Renal cortical epithelial cell (primary cell): ENCODE data around the gene SIGLEC12. TPM values are rescaled to one million over a fixed set of nuclear protein-coding genes. Genes with fewer than 3 reads are reported as not detected.
A peak's percentile ranks its signal among the peaks of the same experiment; 100 is the strongest.
"Not testable (repeated sequence)": the region's sequence is repeated elsewhere in the genome, so short reads cannot be mapped to it uniquely, and the experiment has no call there.

Experiments used
- DNase-seq: peaks from one replicate; pipeline ENCODE4 v3.0.0-alpha.2; 2011; ENCODE audit warnings: low read depth
- total RNA-seq: library from RNA; depleted of rRNA; stranded (reverse); fragments of >200 nt; gene quantifications from 2 replicates; pipeline ENCODE4 v1.2.3, GENCODE V29; 2014

SIGLEC12 gene
- total RNA-seq, 1 donor from 2014 or later = not detected

DNA sequence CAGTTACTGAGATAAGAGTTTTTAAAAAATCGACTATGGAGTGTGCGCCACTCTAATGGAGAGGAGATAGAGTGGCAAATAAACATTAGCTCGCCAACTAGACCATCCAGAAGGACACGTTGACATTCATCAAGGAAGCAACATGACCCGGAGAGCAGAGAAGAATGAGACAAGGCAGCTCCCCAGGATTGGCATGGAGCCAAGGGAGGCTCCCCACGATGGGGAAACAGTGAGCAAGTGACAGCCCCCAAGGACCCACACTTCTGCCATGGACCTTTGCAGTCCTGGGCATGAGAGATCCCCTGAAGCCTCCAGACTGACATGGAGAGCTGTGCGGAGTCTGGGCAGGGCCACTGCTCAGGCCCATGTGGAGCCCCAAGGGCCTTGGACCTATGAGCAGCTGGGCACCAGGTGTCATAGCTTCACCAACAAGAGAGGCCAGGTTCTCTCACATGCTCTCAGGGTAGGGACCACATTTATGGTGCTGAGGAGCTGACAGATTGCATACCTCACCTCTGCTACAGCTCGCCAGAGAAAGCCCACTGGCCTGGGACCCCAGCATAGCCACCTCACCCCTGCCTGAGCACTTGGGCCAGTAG is 23.2 kb upstream of the SIGLEC12 start:
- DNase-seq = no peak

DNA sequence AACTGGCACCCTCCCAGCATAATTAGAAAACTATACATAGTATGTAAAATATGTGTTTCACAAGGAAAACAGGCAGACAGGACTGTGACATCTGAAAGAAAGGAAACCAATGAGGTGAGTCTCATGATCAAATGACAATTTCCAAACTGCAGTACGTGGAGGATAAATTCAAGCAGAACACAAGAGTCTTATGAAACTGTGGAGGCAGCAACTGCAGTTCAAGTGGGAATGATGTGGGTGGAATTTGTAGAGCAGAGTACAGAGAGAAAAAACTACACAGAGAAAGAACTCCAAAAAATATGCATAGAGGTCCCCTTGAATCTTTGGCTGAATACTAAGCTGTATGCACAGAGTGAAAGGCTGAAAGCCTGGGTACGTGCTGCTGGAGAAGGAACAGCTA is 20.2 kb upstream of the SIGLEC12 start:
- no peak for DNase-seq

GRCh38 chr19:51521357-51521756 is 19.8 kb upstream of the SIGLEC12 start:
- DNase-seq = no peak

DNA sequence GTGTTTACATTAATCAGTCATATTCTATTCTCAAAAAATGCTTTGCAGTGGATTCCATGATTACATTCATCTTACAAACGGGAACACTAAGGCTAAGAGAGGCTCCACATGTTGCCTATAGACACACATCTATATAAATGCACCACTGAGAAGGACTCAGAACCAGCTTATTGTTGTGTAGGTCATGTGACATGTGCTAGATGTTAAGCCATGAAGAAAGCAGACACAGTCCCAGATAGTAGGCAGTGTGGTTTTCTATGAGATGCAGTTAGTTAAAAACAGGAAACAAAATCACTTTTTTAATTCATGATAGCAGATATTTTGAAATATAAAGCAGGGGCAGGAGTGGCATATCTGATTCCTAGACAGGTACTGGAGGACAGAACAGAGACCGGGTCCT is 19.1 kb upstream of the SIGLEC12 start:
- DNase-seq = no peak

GRCh38 chr19:51514866-51515481 is 13.4 kb upstream of the SIGLEC12 start:
- peak; percentile 40 for DNase-seq

DNA sequence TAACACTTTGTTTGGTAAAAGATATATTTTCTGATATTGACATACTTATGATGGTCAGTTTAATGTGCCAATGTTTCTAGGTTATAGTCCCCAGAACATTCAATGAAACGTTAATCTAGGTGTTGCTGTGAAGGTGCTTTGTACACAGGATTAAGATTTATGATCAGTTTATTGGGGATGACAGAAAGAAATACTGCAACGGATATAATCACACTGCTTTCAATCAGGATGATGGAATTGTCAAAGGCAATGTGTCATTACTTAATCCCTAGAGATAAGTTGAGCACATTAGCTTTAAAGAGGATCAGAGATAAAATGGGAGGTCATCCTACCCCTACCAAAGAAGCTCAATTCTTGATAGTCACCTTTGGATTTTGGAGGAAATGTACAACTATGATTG is 12.4 kb upstream of the SIGLEC12 start:
- no peak for DNase-seq

DNA sequence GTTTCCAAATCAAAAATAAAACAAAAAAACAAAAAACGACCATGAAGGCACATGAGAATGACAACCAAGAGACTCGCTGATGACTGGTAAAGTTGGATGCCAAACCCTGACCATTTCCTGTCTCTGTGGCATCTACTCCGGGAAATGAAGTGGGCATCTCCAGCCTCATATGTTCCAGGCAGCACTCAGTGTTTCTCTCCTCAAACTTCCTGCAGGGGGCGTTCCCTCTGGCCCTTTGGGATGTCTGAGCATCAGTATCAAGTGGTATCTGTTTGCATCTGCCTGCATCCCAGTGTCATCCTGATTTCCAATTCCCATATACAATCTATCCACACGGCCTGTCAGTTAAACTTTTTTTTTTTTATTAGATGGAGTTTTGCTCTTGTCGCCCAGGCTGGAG is 9.8 kb upstream of the SIGLEC12 start:
- DNase-seq = no peak

GRCh38 chr19:51509823-51510660 is 8.4 kb upstream of the SIGLEC12 start:
- no peak for DNase-seq

GRCh38 chr19:51508059-51508733 is 6.6 kb upstream of the SIGLEC12 start:
- no peak for DNase-seq

GRCh38 chr19:51507640-51508058 is 6.0 kb upstream of the SIGLEC12 start:
- DNase-seq = no peak

DNA sequence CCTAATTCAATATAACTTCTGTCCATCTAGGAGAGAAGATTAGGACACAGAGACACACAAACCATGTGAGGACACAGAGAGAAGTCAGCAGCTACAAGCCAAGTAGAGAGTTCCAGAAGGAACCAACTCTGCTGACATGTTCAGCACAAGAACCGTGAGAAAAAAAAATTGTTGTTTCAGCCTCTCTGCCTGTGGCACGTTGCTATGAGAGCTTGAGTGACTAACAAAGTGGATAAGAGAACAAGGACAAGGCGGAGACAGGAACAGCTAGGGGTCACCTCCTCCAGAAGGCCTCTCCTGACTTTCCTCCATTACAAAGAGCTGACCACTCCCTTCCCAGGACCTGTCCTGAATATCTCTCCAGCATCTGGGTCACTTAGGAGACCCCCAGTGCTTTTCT is 5.6 kb upstream of the SIGLEC12 start:
- no peak for DNase-seq

DNA sequence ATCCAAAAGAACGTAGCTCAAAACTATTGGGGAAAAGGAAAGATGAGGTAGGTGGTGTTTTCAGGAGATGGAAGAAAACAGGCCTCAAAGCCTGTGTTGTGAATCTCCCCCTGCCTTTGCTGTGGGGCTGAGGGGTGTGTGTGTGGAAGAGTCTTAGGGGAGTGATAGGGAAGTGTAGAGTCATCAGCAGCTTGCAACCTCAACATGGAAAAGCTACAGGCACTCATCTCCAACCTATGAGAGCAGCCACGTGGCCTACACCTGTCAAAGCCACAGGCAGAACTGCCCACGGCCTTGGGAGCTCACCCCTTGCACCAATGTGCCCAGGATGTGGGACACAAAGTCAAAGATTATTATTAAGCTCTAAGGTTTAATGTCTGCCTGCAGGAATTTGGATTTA is 4.3 kb upstream of the SIGLEC12 start:
- no peak for DNase-seq

- no peak for DNase-seq
Observed at GRCh38 chr19:51503896-51504295, 2.3 kb upstream of the SIGLEC12 start.

DNA sequence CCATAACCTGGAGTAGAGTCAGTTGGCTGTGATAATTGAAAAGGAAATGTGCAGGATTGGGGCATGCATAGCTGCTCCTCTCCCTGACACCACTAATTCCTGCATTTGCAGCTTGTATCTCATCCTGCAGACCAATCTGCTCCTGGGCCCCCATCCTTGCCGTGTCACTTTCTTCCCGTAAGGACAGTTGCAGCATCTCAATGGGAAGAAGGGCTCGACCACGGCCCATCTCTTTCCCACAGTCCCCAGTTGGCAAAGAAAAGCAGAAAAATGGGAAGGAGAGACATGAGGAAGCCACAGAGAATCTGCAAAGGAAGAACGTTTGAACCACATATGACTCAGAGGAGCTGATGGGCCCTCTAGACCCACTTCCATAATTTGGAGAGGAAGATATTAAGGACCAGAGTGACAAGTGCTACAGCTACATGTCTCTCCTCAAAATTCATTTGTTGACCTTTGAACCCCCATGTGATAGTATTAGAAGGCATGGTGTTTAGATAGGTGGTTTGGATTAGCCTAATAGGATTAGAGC is 1.8 kb upstream of the SIGLEC12 start:
- no peak for DNase-seq

DNA sequence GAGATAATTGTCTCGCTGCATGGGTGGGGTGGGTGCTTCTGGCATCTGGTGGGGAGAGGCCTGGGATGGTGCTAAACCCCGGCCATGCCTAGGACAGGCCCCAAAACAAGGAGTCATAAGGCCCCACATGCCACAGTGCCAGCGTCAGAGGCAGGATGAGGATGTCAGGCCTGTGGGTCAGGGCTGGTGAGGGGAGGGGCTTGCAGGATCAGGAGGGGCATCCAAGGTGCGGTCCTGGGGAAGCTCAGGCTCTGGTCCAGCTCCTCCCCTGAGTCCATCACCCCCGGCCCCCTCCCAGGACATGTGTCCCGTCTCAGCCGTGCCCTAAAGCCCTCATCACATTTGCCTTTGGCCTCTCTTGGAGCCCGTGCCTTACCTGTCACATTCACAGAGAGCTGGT is 669 bp downstream of the SIGLEC12 start:
- not testable (repeated sequence) for DNase-seq

DNA sequence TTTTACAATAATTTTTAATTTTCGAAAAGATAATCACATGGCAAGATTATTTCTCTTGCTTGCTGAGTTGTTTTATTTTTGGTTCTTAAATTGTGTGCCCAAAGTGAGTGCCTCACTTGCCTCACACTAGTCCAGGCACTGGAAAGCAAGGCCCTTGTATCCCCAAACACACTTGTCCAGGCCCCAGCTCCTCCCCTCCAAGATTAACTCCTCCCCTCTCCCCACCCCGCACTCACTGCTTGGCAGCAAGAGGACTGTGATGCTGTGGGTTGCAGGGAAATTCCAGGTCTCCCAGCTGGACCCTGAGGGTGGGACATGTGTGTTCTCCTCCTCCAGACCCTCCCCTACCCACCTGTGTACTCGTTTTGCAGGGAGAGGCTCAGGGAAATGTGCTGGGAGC is 3.9 kb downstream of the SIGLEC12 start:
- DNase-seq = no peak

DNA sequence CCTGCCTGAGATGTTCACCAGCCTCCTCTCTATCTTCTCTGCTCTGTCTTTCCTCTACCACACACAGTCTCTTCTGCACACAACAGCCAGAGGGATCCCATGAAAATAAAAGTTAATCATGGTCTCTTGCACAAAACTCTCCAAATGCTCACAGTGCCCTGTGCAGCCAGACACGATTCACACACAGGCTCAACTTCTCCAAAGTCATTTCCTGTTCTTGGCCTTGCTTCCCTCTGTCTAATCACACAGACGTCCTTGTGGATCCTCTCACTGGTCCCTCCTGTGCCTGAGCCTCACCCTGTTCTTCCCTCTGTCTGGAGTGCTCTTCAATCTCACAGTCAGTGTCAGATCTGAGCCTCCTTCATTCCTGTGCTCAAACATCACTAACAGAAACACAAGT is 7.8 kb downstream of the SIGLEC12 start:
- no peak for DNase-seq

DNA sequence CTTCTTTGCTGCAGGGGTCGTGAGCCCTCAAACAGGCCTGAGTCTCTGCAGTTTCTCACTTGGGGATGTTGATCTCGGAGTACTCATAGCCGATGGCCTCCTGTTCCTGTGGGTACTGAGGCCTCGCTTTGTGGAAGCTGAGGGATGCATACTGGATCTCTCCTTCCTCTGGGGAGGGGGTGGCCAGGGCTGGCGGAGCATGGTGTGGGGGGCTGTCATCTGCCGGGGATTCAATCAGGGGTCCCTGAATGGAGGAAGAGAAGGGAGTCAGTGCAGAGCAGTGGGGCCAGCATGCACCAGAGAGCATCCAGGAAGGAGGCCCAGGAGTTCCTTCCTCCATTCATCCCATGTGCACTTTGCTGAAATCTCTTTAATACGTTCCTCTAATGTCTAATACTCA is 10.0 kb downstream of the SIGLEC12 start:
- no peak for DNase-seq

DNA sequence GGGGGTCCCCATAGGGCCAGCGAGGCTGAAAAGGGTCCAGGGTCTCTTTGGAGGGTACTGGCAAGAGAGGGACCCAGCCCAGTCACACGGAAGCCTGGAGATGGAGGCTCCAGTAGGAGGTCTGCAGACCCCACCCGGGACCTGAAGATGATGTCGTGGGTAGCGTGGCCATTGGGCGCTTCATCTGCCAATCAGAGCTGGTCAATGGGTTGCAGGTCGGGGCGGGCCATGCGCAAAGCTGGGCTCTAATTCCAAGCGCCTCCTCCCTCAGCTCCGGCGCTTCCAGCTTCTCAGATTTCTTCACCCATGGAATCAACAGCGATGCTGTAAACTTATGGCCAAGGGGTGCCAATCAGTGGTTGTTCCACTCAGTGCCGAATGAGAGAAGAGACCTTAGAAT is 10.9 kb downstream of the SIGLEC12 start:
- DNase-seq = no peak

GRCh38 chr19:51489113-51489512 is 12.5 kb downstream of the SIGLEC12 start:
- no peak for DNase-seq

DNA sequence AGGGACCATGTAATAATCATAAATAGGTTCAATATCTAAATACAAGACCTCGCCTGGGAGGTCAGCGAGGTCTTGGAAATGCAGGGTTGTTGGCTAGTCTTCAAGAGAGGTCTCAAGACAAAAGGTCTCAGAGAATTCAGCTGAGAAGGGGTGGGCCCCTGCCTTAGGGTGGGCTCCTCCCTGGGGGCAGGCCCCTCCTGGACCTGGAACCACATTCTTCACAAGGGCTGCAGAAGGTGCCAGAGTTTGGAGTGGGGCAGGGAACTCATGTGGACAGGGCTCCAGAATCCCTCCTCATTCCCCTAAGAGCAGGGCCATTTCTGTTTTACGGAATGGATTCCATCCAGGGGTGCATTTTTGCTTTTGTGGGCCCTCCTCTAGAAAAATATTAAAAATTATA is 13.1 kb downstream of the SIGLEC12 start:
- DNase-seq = no peak

- no peak for DNase-seq
Observed at GRCh38 chr19:51485960-51486660, 15.5 kb downstream of the SIGLEC12 start.
